PC-9 (cell line): ENCODE data around the gene GSDME. TPM values are rescaled to one million over a fixed set of nuclear protein-coding genes. Genes with fewer than 3 reads are reported as not detected.

Source experiments
- BruUV-seq: library from RNA; stranded (reverse); fragments of 400-500 nt; replicated peaks from 2 replicates; lab custom pipeline; 2021; lab: Mats Ljungman, UMichigan
- CTCF ChIA-PET: fragments of 300-600 bp; sonication (Branson Sonifier 250); formaldehyde crosslinking; loops from one replicate; lab custom pipeline; 2022; ENCODE audit warnings: antibody characterized with exemption; lab: Charles Lee
- POLR2A ChIA-PET: fragments of 300-600 bp; sonication (Branson Sonifier 250); formaldehyde crosslinking; loops from one replicate; lab custom pipeline; 2022; ENCODE audit warnings: antibody characterized with exemption; ENCODE audit not compliant: unreplicated experiment; lab: Charles Lee
- DNase-seq, 2 experiments: peaks; one replicate each; pipeline versions ENCODE4 v3.0.0 to v3.0.0-alpha.2; 2015 to 2022; ENCODE audit warnings: mixed read lengths in 1 of 2
- H2AFZ ChIP-seq: fragments of 200-600 bp; sonication (generic); 2 replicates; pipeline ENCODE4 v1.8.1; 2017; ENCODE audit warnings: antibody characterized with exemption
- H3F3A ChIP-seq: fragments of 200-600 bp; sonication (generic); 2 replicates; pipeline ENCODE4 v1.8.1; 2017; ENCODE audit warnings: antibody characterized with exemption, mild to moderate bottlenecking, low read depth; ENCODE audit not compliant: insufficient read depth
- H3K27ac ChIP-seq: fragments of 200-600 bp; sonication (generic); 2 replicates; pipeline ENCODE4 v1.6.1; 2016; ENCODE audit warnings: mixed run types
- H3K27me3 ChIP-seq: fragments of 200-600 bp; sonication (generic); 2 replicates; pipeline ENCODE4 v1.6.1; 2016; ENCODE audit warnings: low read depth, mixed run types; ENCODE audit not compliant: insufficient read depth
- H3K36me3 ChIP-seq: fragments of 200-600 bp; sonication (generic); 2 replicates; pipeline ENCODE4 v1.6.1; 2016; ENCODE audit warnings: low read depth, mixed run types
- H3K4me1 ChIP-seq: fragments of 200-600 bp; sonication (generic); replicated peaks from 2 replicates; pipeline ENCODE4 v1.6.1; 2016; ENCODE audit warnings: mixed run types; ENCODE audit not compliant: insufficient read depth
- H3K4me2 ChIP-seq: fragments of 200-600 bp; sonication (generic); 2 replicates; pipeline ENCODE4 v1.6.1; 2017; ENCODE audit warnings: mixed run types
- H3K4me3 ChIP-seq: fragments of 200-600 bp; sonication (generic); 2 replicates; pipeline ENCODE4 v1.6.1; 2016; ENCODE audit warnings: mixed run types
- H3K79me2 ChIP-seq: fragments of 200-600 bp; sonication (generic); 2 replicates; pipeline ENCODE4 v1.6.1; 2017; ENCODE audit warnings: low read depth, mixed run types
- H3K9me2 ChIP-seq: fragments of 200-600 bp; sonication (generic); 2 replicates; pipeline ENCODE4 v1.8.1; 2017; ENCODE audit warnings: mild to moderate bottlenecking; ENCODE audit not compliant: insufficient read depth
- H3K9me3 ChIP-seq: fragments of 200-600 bp; sonication (generic); 2 replicates; pipeline ENCODE4 v1.8.1; 2016; ENCODE audit warnings: low read depth; ENCODE audit not compliant: insufficient read depth
- H4K20me1 ChIP-seq: fragments of 200-600 bp; sonication (generic); 2 replicates; pipeline ENCODE4 v1.8.1; 2017; ENCODE audit not compliant: insufficient read depth
- CTCF ChIP-seq: fragments of 200-600 bp; sonication (generic); conservative IDR thresholded peaks from 2 replicates; pipeline ENCODE4 v1.6.1; 2017; ENCODE audit warnings: mixed run types, antibody characterized with exemption, mild to moderate bottlenecking, moderate library complexity
- EZH2 ChIP-seq: fragments of 200-600 bp; sonication (generic); IDR thresholded peaks from 2 replicates; pipeline ENCODE4 v1.8.0; 2017; ENCODE audit warnings: antibody characterized with exemption, low read depth
- intact Hi-C: fragments of 100-400 bp; cut with micrococcal nuclease; formaldehyde crosslinking; loops from one replicate; pipeline ENCODE4 v1.10.0; 2022; ENCODE audit not compliant: unreplicated experiment
- total RNA-seq: library from RNA; stranded (reverse); gene quantifications from 2 replicates; pipeline ENCODE4 v1.2.3, GENCODE V29; 2021

GSDME gene
- total RNA-seq, 1 experiment from 2014 or later, result 11.5 TPM

GRCh38 chr7:24652251-24652939, 104.9 kb downstream of the GSDME start:
- POLR2A ChIA-PET, result no interaction called here
- H3K36me3 ChIP-seq, result peaks cover 6% of the 10 kb centered on the region; the same call in 1 of the 2 replicates
- no peak for TF ChIP-seq CTCF
- TF ChIP-seq EZH2, result no peak
- H3K27ac ChIP-seq, result no peak overlapping the region
- H3K9me3 ChIP-seq, result no peaks in the 10 kb centered on the region
- no TSS peak for BruUV-seq
- no peaks in the 10 kb centered on the region for H4K20me1 ChIP-seq
- H3F3A ChIP-seq, result no peaks in the 10 kb centered on the region
- no peaks in the 10 kb centered on the region for H3K4me1 ChIP-seq
- H3K9me2 ChIP-seq, result no peaks in the 10 kb centered on the region
- CTCF ChIA-PET, result no interaction called here
- H3K4me3 ChIP-seq, result no peak overlapping the region
- H2AFZ ChIP-seq, result no peak overlapping the region
- no peak for DNase-seq
- no peaks in the 10 kb centered on the region for H3K79me2 ChIP-seq
- no peaks in the 10 kb centered on the region for H3K27me3 ChIP-seq
- no peak overlapping the region for H3K4me2 ChIP-seq
- intact Hi-C loops, result no loop called here

Other genes with a start within 250 kb of the GSDME start
- gene PALS2, start 184.0 kb downstream of the GSDME start, total RNA-seq, result 35.8 and 42.4 TPM in 2 replicates
- 87.6 and 88.4 TPM in 2 replicates for gene OSBPL3, start 222.7 kb upstream of the GSDME start, total RNA-seq